HFFc6 (cell line): ENCODE data around the gene RAB26. TPM values are rescaled to one million over a fixed set of nuclear protein-coding genes. Genes with fewer than 3 reads are reported as not detected.
"Not testable (repeated sequence)": the region's sequence is repeated elsewhere in the genome, so short reads cannot be mapped to it uniquely, and the experiment has no call there.

ENCODE experiments used
- DNase-seq: peaks from one replicate; pipeline ENCODE4 v3.0.0-alpha.2; 2018
- H3K27ac Mint-ChIP-seq: 2 replicates; pipeline ENCODE4 v1.8.0; 2020; ENCODE audit warnings: mild to moderate bottlenecking, mixed read lengths
- H3K27me3 Mint-ChIP-seq: 2 replicates; pipeline ENCODE4 v1.8.0; 2021; ENCODE audit warnings: mild to moderate bottlenecking, moderate library complexity, mixed read lengths; ENCODE audit not compliant: insufficient read depth
- H3K36me3 Mint-ChIP-seq: 2 replicates; pipeline ENCODE4 v1.8.0; 2021; ENCODE audit warnings: low read depth, mixed read lengths
- H3K4me1 Mint-ChIP-seq: 2 replicates; pipeline ENCODE4 v1.8.0; 2020; ENCODE audit warnings: low read depth, mixed read lengths
- H3K4me3 Mint-ChIP-seq: 2 replicates; pipeline ENCODE4 v1.8.0; 2020; ENCODE audit warnings: mild to moderate bottlenecking, moderate library complexity, mixed read lengths
- H3K9me3 Mint-ChIP-seq: 2 replicates; pipeline ENCODE4 v1.8.0; 2020; ENCODE audit warnings: mild to moderate bottlenecking, mixed read lengths
- microRNA-seq: library from miRNA; unstranded; fragments of <30 nt; microRNA quantifications from one replicate; pipeline ENCODE4, GENCODE V29; 2019
- total RNA-seq, 6 experiments: library from RNA; stranded (reverse); fragmentation: NEBNext Ultra II Directional; extraction: Animal tissue kit (Norgen Biotek cat#: 25700); gene quantifications; 2 replicates in 1 of 6; 3 replicates in 5 of 6; pipeline ENCODE4 v1.2.3, GENCODE V29; 2021
- TF ChIP-seq, protein P1 (sequence below): fragments of 200-600 bp; sonication (generic); IDR thresholded peaks from 2 replicates; pipeline ENCODE4 v1.5.0; 2021; ENCODE audit warnings: antibody characterized with exemption, mild to moderate bottlenecking

RAB26 gene
- total RNA-seq, 6 experiments from 2014 or later: 0.31 to 1.2 (median 0.65) TPM

DNA sequence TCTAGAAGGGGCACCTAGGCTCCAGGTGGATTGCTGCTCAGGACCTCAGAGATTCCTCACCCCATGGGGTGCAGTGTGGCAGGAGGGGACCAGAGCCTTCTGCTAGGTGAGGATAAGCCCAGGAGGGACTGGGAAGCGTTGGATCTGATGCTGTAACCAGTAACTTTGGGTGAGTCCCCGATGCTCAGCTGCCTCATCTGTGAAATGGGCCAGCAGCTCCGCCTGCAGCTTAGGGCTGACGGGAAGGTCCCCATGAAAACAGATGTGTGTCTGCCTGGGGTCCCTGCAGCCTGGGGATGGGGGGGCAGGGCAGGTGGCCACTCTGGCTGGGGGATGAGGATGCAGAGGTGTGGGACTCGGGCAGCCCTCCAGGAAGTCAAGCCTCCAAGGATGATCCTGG lies 50.7 kb downstream of the RAB26 start:
- no peak overlapping the region for H3K27ac Mint-ChIP-seq
- H3K9me3 Mint-ChIP-seq: no peaks in the 10 kb centered on the region
- no peaks in the 10 kb centered on the region for H3K36me3 Mint-ChIP-seq
- TF ChIP-seq, protein P1, sequence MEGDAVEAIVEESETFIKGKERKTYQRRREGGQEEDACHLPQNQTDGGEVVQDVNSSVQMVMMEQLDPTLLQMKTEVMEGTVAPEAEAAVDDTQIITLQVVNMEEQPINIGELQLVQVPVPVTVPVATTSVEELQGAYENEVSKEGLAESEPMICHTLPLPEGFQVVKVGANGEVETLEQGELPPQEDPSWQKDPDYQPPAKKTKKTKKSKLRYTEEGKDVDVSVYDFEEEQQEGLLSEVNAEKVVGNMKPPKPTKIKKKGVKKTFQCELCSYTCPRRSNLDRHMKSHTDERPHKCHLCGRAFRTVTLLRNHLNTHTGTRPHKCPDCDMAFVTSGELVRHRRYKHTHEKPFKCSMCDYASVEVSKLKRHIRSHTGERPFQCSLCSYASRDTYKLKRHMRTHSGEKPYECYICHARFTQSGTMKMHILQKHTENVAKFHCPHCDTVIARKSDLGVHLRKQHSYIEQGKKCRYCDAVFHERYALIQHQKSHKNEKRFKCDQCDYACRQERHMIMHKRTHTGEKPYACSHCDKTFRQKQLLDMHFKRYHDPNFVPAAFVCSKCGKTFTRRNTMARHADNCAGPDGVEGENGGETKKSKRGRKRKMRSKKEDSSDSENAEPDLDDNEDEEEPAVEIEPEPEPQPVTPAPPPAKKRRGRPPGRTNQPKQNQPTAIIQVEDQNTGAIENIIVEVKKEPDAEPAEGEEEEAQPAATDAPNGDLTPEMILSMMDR: no peak
- H3K4me3 Mint-ChIP-seq: no peak overlapping the region
- peaks cover 18% of the 10 kb centered on the region for H3K27me3 Mint-ChIP-seq
- no peaks in the 10 kb centered on the region; the same call in 1 of the 2 replicates for H3K4me1 Mint-ChIP-seq
- no peak for DNase-seq

DNA sequence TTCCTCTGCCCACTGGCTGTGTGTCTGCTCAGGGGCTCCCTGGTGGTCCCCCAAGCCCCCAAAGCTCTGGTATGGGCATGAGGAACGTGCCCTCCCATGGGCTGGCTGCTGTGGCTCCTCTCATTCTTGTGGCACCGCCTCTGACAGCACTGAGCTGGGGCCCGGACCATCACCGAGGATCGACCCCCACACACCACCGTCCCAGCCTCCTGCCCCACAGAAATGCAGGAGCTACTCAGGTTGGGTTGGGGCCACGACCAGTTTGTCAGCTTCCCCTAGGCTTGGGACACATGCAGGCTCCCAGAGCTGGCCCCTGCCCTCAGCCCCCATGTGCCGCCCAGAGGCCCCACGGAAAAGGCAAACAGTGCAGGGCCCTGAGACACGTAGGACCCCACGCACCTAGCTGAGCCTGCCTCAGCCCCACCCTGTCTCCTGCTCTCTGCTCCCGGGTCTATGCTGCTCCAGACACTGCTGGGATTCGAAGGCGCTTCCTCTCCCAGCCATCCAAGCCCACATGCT lies 51.3 kb downstream of the RAB26 start:
- Mint-ChIP-seq H3K4me3 (no peak overlapping the region), H3K9me3 (no peaks in the 10 kb centered on the region), H3K4me1 (peaks cover 5% of the 10 kb centered on the region), H3K27me3 (peaks cover 18% of the 10 kb centered on the region), H3K36me3 (no peaks in the 10 kb centered on the region), H3K27ac (no peak overlapping the region)
- TF ChIP-seq, protein P1: no peak
- no peak for DNase-seq

DNA sequence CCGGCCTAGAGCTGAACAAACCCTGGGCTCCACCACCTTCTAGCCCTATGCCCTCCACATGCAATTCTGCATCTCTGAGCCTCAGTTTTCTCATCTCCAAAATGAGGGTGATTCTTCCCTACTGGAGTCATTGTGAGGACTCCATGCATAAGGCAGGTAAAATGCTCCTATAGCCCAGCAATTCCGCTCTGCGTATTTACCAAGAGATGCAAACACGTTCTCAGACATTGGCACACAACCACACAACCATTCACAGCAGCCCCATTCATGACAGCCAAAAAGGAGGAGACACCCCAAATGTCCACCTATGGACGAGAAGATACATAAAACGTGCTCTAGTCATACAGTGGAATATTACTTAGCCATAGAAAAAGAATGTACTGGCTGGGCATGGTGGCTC lies 51.9 kb downstream of the RAB26 start:
- Mint-ChIP-seq H3K27me3 (peaks cover 16% of the 10 kb centered on the region), H3K27ac (no peak overlapping the region), H3K36me3 (no peaks in the 10 kb centered on the region), H3K4me3 (no peak overlapping the region), H3K9me3 (no peaks in the 10 kb centered on the region), H3K4me1 (peaks cover 7% of the 10 kb centered on the region)
- TF ChIP-seq, protein P1: no peak
- DNase-seq: no peak

DNA sequence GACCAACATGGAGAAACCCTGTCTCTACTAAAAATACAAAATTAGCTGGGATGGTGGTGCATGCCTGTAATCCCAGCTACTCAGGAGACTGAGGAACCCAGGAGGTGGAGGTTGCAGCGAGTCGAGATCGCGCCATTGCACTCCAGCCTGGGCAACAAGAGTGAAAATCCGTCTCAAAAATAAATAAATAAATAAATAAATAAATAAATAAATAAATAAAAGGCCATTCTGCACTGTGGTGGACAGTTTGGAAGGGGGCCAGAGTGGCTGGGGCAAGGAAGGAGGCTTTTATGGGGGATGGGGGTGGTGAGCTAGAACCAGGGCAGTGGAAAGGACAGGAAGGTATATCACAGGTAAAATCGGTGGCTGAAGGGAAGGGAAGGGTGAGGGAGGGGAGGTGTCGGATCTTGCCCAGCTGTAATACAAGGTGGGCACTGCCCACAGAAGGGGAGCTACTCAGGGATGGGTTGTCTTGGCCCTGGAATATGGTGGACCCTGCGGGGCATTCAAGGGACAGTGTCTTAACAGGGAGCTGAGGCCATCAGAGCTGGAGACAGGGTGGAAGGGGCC lies 54.8 kb downstream of the RAB26 start:
- H3K27ac Mint-ChIP-seq, DNase-seq, H3K9me3 Mint-ChIP-seq: not testable (repeated sequence)
- Mint-ChIP-seq H3K36me3 (peaks cover 11% of the 10 kb centered on the region; the same call in 1 of the 2 replicates), H3K4me1 (peaks cover 13% of the 10 kb centered on the region), H3K27me3 (peaks cover 12% of the 10 kb centered on the region), H3K4me3 (peak overlapping the region; percentile 30; the same call in 1 of the 2 replicates)

Small RNA genes within 50 kb of the gene (microRNA-seq; reads per million reads assigned to microRNA genes)
- not detected for gene MIR3180-5
- gene MIR4516: not detected
- gene MIR6511B1: not detected

Other genes starting within 250 kb of the RAB26 start
- not detected for gene HS3ST6, start 230.2 kb upstream of the RAB26 start, total RNA-seq
- gene MSRB1, start 205.4 kb upstream of the RAB26 start, total RNA-seq: 10 to 100 TPM; 21.0 to 27.4 (median 22.7) TPM
- gene RPL3L, start 193.9 kb upstream of the RAB26 start, total RNA-seq: not detected
- gene NDUFB10, start 189.1 kb upstream of the RAB26 start, total RNA-seq: 100 to 1,000 TPM; 146 to 190 (median 173) TPM
- 1,000 to 10,000 TPM; 2,281 to 2,831 (median 2,477) TPM for gene RPS2, start 183.8 kb upstream of the RAB26 start, total RNA-seq
- gene RNF151, start 181.8 kb upstream of the RAB26 start, total RNA-seq: not detected
- 10 to 100 TPM; 42.4 to 47.3 (median 44.1) TPM for gene TBL3, start 176.6 kb upstream of the RAB26 start, total RNA-seq
- under 1 TPM in 3 of 6 experiments, not detected in 3; 0.28 to 0.46 (median 0.45) TPM for gene NOXO1, start 167.2 kb upstream of the RAB26 start, total RNA-seq
- 10 to 100 TPM; 28.8 to 45.5 (median 40.2) TPM for gene GFER, start 164.4 kb upstream of the RAB26 start, total RNA-seq
- 1 to 10 TPM in 5 of 6 experiments, under 1 TPM in 1; 0.96 to 1.4 (median 1.2) TPM for gene SYNGR3, start 158.7 kb upstream of the RAB26 start, total RNA-seq
- 10 to 100 TPM; 37.1 to 48.1 (median 40.7) TPM for gene ZNF598, start 138.8 kb upstream of the RAB26 start, total RNA-seq
- gene NPW, start 128.8 kb upstream of the RAB26 start, total RNA-seq: 1 to 10 TPM in 4 of 6 experiments, under 1 TPM in 2; 0.57 to 2.1 (median 1.4) TPM
- 100 to 1,000 TPM; 140 to 177 (median 152) TPM for gene NHERF2, start 121.7 kb upstream of the RAB26 start, total RNA-seq
- 10 to 100 TPM; 23.7 to 31.5 (median 26.4) TPM for gene NTHL1, start 100.8 kb upstream of the RAB26 start, total RNA-seq
- 10 to 100 TPM; 72.0 to 88.3 (median 83.2) TPM for gene TSC2, start 100.6 kb upstream of the RAB26 start, total RNA-seq
- 100 to 1,000 TPM in 1 of 6 experiments, 10 to 100 TPM in 5; 77.9 to 118 (median 82.5) TPM for gene PKD1, start 12.7 kb upstream of the RAB26 start, total RNA-seq
- 10 to 100 TPM; 81.4 to 88.3 (median 85.3) TPM for gene TRAF7, start 7.2 kb downstream of the RAB26 start, total RNA-seq
- gene CASKIN1, start 48.0 kb downstream of the RAB26 start, total RNA-seq: under 1 TPM; 0.06 to 0.56 (median 0.11) TPM
- gene MLST8, start 56.8 kb downstream of the RAB26 start, total RNA-seq: 10 to 100 TPM; 32.7 to 39.4 (median 37.5) TPM
- gene BRICD5, start 62.2 kb downstream of the RAB26 start, total RNA-seq: 1 to 10 TPM; 1.1 to 2.6 (median 1.8) TPM
- gene PGP, start 66.2 kb downstream of the RAB26 start, total RNA-seq: 10 to 100 TPM; 12.8 to 17.8 (median 15.1) TPM
- 10 to 100 TPM; 15.8 to 19.8 (median 16.7) TPM for gene E4F1, start 75.0 kb downstream of the RAB26 start, total RNA-seq
- gene DNASE1L2, start 87.8 kb downstream of the RAB26 start, total RNA-seq: 1 to 10 TPM in 4 of 6 experiments, under 1 TPM in 2; 0.82 to 1.5 (median 1.1) TPM
- 10 to 100 TPM; 30.3 to 47.8 (median 35.4) TPM for gene ECI1, start 103.0 kb downstream of the RAB26 start, total RNA-seq
- 100 to 1,000 TPM; 127 to 163 (median 140) TPM for gene RNPS1, start 119.5 kb downstream of the RAB26 start, total RNA-seq
- 1 to 10 TPM; 1.9 to 3.6 (median 2.4) TPM for gene ABCA3, start 192.1 kb downstream of the RAB26 start, total RNA-seq